COLO668 (cell line): ENCODE results near the gene WDFY3.

ENCODE experiments used
- DNase-seq: peaks from one replicate; lab custom pipeline; 2025; ENCODE audit not compliant: unreplicated experiment; lab: John Stamatoyannopoulos, UW

Gene WDFY3

GRCh38 chr4:84803720-84804119 lies 162.8 kb downstream of the WDFY3 start:
- no peak for DNase-seq

DNA sequence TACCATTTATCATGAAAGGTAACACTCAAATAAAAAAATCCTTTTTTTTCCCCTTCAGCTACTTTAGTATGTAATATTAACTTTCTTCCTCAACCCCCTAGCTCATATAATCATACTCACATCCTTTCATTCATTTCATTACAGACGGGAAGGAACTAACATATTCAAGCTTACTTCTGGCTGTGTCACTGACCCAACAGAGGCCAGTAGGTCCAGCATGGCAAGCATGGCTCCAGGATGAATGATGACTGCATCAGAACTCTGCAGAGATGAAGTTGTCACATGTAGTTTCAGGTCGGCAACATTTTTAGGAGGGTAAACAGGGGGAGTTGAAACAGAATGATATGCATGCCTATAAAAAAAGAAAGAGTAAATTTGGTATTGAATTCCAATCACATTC lies 163.4 kb downstream of the WDFY3 start:
- no peak for DNase-seq

DNA sequence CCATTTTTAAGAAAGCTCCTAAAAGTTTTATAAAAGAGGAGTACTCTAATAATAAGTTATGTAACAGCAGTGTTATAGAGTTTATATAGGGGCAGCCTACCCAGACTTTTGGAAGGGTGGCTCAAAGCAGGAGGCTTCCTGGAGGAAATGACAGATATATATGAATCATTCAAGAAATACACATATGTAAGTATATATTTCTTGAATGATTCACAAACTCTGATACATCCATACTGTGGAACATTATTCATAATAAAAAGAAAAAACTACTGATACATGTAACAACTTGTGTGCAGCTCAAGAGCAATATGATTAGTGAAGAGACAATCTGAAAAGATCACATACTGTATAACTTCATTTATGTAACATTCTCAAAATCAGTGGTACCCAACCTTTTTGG lies 166.2 kb downstream of the WDFY3 start:
- DNase-seq = no peak

DNA sequence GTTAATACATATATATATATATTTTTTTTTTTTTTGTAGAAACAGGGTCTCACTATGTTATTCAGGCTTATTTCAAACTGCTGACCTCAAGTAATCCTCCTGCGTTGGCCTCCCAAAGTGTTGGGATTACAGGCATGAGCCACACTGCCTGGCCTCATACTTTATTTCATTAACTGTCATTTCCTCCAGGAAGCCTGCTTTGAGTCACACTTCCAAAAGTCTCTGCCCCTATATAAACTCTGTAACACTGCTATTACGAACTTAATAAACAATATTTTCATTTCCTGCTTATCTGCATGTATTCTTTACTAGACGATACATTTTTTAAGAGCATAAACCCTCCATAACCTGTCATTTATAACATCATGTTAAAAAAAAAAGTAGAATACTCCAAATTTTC lies 167.2 kb downstream of the WDFY3 start:
- DNase-seq = no peak

DNA sequence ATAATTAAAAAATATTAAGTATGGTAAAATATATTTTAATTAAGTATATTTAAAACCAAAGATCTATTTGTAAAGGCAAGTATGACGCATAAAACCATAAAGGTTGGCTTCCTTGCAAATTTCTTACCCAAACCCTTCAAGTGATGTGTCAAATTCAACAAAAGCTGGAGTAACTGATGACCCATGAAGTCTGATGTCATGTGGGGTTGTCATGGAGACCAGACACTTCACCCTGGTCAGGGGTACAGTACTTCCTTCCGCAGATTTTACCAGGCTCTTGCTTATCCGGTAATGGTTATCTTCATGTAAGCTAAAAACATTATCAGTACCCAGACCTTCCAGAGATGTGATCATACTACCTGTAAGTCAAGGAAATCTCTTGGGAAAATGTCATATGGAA lies 170.1 kb downstream of the WDFY3 start:
- DNase-seq = no peak

DNA sequence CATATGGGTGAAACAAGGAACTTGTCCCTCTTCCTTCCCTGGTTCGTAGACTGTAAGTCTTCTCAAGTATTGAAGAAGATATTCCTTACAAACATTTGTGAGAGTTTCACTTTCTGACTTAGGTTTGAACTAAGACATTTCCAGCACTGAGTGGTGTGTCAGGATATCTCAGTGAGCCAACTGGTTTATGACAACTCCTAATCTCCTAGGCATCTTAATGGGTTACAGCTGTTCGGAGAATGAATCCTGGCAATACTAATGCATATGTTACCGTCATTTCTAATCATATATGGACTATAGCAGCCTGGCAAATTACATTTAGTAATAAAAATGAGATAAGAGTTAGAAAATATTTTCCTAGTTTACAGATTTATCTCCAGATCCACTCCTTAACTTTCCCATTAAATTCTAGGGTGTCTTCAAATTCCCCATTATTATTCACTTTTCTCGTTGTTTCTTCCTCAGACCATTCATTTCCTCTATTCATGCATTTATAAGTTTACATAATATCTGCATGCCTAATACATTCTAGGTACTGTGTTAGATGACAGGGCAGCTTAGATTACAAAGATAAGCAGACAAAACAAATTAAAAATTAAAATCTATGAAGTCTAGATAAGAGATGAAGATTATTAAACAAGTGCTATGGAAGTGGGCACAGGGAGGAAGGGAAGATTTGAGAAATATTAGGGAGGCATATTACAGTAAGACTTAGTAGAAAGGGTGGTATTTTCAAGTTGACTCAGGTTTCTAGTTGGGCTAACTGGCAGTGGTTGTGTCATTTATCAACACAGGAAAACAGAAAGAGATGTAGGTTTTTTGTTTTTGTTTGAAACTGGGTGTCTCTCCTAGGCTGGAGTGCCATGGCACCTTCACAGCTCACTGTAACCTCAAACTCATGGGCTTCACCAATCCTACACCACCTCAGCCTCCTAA lies 173.9 kb downstream of the WDFY3 start:
- no peak for DNase-seq

DNA sequence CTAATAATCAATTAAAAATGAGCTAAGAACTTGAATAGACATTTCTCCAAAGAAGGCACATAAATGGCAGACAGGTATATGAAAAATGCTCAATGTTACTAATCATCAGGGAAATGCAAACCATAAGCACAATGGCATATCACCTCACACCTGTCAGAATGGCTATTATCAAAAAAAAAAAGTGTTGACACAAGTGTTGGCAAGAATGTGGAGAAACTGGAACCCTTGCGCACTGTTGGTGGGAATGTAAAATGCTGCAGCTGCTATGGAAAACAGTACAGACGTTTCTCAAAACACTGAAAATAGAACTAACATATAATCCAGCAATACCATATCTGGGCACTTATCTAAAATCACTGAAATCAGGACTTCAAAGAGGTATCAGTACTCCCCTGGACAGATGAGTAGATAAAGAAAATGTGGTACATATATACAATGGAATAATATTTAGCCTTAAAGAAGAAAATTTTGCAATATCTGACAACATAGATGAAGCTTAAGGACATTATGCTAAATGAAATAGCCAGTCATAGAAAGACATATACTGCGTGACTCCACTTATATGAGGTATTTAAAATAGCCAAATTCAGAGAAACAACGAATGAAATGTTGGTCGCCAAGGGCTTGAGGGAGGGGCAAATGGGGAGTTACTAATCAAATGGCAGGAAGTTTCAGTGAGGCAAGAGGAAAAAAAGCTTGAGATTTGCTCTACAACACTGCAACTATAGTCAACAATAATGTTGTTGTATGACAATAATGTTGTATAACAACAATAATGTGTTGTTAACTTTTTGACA lies 175.5 kb downstream of the WDFY3 start:
- DNase-seq = no peak

DNA sequence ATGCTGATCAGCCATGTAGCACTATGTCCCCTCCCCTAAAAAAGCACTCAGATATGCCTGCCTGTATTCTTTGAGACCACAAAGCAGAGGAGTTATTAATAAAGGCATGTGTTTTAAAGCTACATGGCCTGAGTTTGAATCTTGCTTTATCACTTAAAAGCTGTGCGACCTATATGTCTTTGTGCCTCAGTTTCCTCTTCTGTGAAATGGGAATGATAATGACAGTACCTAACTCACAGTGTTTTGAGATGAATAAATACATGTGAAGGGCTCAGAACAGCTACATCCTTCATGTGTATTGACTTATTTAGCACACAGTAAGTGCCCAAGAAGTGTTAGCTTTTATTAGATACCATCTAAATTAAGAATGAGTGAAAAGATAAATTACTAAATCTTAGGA lies 180.0 kb downstream of the WDFY3 start:
- no peak for DNase-seq

DNA sequence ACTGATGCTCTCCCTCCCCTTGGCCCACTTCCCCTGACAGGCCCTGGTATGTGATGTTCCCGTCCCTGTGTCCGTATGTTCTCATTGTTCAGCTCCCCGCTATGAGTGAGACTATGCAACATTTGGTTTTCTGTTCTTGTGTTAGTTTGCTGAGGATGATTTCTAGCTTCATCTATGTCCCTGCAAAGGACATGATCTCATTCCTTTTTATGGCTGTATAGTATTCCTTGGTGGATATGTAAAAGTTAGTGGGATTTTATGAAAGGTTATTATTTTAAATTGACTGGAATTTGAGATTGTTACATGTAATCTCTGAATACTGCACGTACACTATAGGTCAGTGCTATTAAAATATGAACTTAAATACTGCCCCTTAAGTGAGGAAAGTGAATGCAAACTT lies 184.0 kb downstream of the WDFY3 start:
- no peak for DNase-seq

DNA sequence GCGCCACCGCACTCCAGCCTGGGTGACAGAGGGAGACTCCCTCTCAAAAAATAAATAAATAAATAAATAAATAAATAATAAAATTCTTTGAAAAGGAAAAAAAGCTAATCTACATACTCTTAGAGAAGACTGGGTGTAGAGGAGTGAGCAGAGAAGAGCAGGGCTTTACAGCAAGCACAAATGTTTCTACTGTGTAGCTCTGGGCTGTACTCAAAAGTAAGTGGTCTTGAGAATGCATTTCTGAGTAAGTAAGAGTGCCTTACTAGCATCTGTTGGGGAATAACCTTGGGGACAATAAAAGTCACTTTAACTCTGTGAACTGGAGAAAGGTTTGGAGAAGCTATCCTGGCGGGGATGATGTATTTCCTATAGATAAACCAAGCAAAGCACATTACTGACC lies 185.8 kb downstream of the WDFY3 start:
- no peak for DNase-seq

- no peak for DNase-seq
Observed at GRCh38 chr4:84778041-84778440, 188.4 kb downstream of the WDFY3 start.

GRCh38 chr4:84767168-84767567 lies 199.3 kb downstream of the WDFY3 start:
- no peak for DNase-seq

GRCh38 chr4:84753321-84753972 lies 213.0 kb downstream of the WDFY3 start:
- no peak for DNase-seq

GRCh38 chr4:84751707-84752106 lies 214.8 kb downstream of the WDFY3 start:
- no peak for DNase-seq

DNA sequence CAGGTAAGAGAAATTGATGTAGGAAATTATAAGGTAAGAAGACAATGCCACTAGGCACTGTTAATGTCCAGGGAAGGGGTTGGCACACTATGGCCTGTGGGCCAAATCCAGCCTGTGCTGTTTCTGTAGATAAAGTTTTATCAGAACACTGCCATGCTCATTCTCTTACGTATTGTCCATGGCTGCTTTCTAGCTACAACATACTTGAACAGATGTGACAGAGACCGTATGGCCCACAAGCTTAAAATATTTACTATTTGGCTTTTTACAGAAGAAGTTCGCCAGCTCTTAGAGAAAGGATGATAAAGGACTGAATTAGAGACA lies 215.6 kb downstream of the WDFY3 start:
- no peak for DNase-seq

DNA sequence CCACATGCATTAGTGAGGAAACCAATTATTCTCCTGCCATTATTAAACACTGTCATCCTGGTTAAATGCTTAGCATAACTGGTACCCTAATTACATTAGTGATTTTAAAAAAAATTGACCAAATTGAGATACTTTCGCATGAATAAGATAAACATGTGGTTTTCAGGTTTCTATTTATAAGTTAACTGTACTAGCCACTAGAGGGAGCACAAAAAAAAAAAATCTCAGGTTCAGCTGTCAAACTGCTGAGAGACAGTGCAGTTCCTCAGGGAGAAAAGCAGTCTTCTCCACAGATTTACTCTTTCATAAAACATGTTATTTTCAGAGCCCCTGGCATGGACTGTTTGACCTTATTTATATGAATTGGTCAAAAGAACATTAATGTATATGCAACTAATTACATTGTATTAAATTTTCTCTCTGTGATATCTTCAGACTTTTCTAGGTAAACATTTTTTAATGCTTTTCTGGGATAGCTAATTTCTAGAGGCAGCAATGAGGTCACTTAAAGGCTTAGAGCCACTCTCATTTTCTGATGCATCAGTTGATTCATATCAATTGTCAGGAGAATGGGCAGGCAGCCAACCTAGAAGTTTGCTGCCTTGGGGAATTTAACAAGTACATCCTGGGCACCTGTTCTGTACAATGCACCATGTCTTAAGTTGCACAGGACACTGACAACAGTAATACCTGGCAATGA lies 216.1 kb downstream of the WDFY3 start:
- DNase-seq = no peak

- no peak for DNase-seq
Observed at GRCh38 chr4:84740057-84740456, 226.4 kb downstream of the WDFY3 start.

- DNase-seq = no peak
Observed at GRCh38 chr4:84738622-84739021, 227.9 kb downstream of the WDFY3 start.

- DNase-seq = no peak
Observed at GRCh38 chr4:84737656-84738055, 228.8 kb downstream of the WDFY3 start.

DNA sequence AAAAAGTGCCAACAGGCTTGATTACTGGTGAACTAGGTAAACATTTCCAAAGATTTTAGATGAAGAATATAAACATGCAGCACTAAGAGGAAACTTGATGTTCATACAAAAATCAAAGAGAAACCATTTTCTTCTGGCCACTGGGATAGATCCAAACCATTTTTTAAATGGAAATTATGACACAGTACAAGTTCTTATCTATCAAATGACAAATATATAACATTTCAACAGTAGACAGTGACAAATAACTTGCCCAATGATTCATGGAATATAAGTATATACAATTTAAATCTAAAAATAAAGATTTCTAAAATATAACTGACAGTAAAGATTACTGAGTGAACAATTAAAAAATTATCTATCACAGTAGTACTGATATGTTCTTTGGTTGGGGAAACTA lies 232.5 kb downstream of the WDFY3 start:
- no peak for DNase-seq

- no peak for DNase-seq
Observed at GRCh38 chr4:84733343-84734033, 233.0 kb downstream of the WDFY3 start.
